ENCODE results near the gene SPACDR.

Gene SPACDR

DNA sequence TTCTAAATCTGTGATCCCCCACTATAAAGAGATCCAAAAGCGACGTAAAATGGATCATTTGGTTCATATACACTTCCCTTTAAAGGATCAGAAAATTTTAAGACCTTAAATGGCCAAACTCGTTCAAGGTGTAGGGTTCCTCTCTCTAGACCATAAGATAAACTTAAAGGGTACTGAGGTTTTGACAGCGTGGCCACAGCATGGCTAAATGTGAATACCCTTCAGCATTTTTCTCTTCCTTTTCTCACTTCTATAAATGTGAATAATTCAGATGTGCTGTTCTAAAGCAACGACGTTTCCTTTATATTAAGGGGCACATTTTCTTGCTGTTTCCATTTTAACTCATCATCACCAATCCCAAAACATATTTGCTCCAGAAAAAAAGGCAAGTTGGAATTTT lies 40.7 kb downstream of the SPACDR start:
- Histone ChIP-seq H3K9me3 (ENCODE audit: control insufficient read depth, low read length) (no peaks in the 10 kb centered on the region), H3K14ac (ENCODE audit: low read length in 2 of 2) (no peak overlapping the region), H2BK15ac (ENCODE audit: low read depth, poor library complexity, severe bottlenecking) (no peak overlapping the region), H3K18ac (ENCODE audit: low read depth in 1 of 2, low read length in 2 of 2) (no peak overlapping the region), H3K4ac (ENCODE audit: low read depth in 1 of 2, low read length in 2 of 2) (no peak overlapping the region), H3K4me1 (ENCODE audit: control insufficient read depth, insufficient read depth, low read depth, low read length) (peaks cover 5% of the 10 kb centered on the region), H2BK12ac (ENCODE audit: low read length in 2 of 2) (no peak overlapping the region), H2BK120ac (ENCODE audit: low read depth, low read length) (no peak overlapping the region), H2AFZ (ENCODE audit: low read depth, low read length) (no peak overlapping the region), H3K27ac (ENCODE audit: low read length, poor library complexity, severe bottlenecking) (no peak overlapping the region), H3K79me1 (replicated peaks; ENCODE audit: low read length, poor library complexity, severe bottlenecking) (no peaks in the 10 kb centered on the region), H2AK5ac (ENCODE audit: low read length, severe bottlenecking) (no peak overlapping the region), H3K4me3 (ENCODE audit: insufficient read depth in 1 of 2, low read depth in 1 of 2, low read length in 2 of 2) (no peak overlapping the region), H3K4me2 (ENCODE audit: low read length, poor library complexity, severe bottlenecking) (no peak overlapping the region), H4K8ac (ENCODE audit: low read length) (no peak overlapping the region), H3K27me3 (ENCODE audit: control insufficient read depth in 1 of 2, insufficient read depth in 1 of 2, low read length in 2 of 2) (no peaks in the 10 kb centered on the region), H3K23ac (ENCODE audit: low read length in 2 of 2) (no peak overlapping the region), H3K9ac (ENCODE audit: low read length) (no peak overlapping the region), H3K36me3 (ENCODE audit: control insufficient read depth in 1 of 2, insufficient read depth in 2 of 2, low read depth in 1 of 2, low read length in 2 of 2) (peaks cover 0 to 12% of the 10 kb centered on the region in 2 experiments), H2BK5ac (ENCODE audit: low read depth, low read length, poor library complexity, severe bottlenecking) (no peak overlapping the region), H4K91ac (ENCODE audit: low read length) (no peak overlapping the region)
- no peak for DNase-seq
- WGBS: 83% methylated on average over 5 of the region's 6 CpGs

DNA sequence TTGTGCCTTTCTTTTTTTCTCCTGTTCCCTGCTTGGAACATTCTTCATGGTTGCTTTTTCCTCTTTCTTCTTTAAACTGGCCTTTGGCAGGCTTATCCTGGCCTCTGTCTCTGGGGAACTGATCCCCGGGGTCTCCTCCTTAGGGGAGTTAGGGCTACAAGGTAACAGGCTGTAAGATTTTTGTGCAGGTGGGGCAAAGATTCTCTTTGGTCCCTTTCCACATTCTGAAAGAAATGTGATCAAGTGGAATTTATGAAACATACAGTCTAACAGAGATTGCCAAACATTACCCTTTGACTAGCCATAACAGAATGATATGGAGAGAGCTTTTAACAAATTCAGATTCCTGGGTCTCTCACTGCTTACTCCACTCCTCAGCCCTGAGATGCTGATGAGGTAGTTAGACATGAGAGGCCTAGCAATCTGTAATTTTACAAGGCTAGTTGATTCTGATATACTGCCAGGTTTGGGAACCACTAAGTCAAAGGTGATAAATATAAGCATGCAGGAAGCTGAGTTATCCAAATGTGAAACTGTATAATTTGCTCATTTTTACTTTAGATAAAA lies 44.3 kb downstream of the SPACDR start:
- H2BK15ac ChIP-seq (ENCODE audit: low read depth, poor library complexity, severe bottlenecking): no peak overlapping the region
- no peak overlapping the region for H3K4me2 ChIP-seq (ENCODE audit: low read length, poor library complexity, severe bottlenecking)
- no peak overlapping the region for H2AK5ac ChIP-seq (ENCODE audit: low read length, severe bottlenecking)
- no peak overlapping the region for H3K4me3 ChIP-seq (ENCODE audit: insufficient read depth in 1 of 2, low read depth in 1 of 2, low read length in 2 of 2)
- no peak overlapping the region for H2AFZ ChIP-seq (ENCODE audit: low read depth, low read length)
- H3K27me3 ChIP-seq (ENCODE audit: control insufficient read depth in 1 of 2, insufficient read depth in 1 of 2, low read length in 2 of 2): no peaks in the 10 kb centered on the region
- H3K4ac ChIP-seq (ENCODE audit: low read depth in 1 of 2, low read length in 2 of 2): no peak overlapping the region
- H2BK12ac ChIP-seq (ENCODE audit: low read length in 2 of 2): no peak overlapping the region
- no peak overlapping the region for H4K91ac ChIP-seq (ENCODE audit: low read length)
- H3K18ac ChIP-seq (ENCODE audit: low read depth in 1 of 2, low read length in 2 of 2): no peak overlapping the region
- H2BK5ac ChIP-seq (ENCODE audit: low read depth, low read length, poor library complexity, severe bottlenecking): no peak overlapping the region
- H4K8ac ChIP-seq (ENCODE audit: low read length): no peak overlapping the region
- H3K9ac ChIP-seq (ENCODE audit: low read length): no peak overlapping the region
- peaks cover 0 to 13% of the 10 kb centered on the region in 2 experiments for H3K36me3 ChIP-seq (ENCODE audit: control insufficient read depth in 1 of 2, insufficient read depth in 2 of 2, low read depth in 1 of 2, low read length in 2 of 2)
- no peak overlapping the region for H3K23ac ChIP-seq (ENCODE audit: low read length in 2 of 2)
- H3K14ac ChIP-seq (ENCODE audit: low read length in 2 of 2): no peak overlapping the region
- no peaks in the 10 kb centered on the region for H3K4me1 ChIP-seq (ENCODE audit: control insufficient read depth, insufficient read depth, low read depth, low read length)
- DNase-seq: no peak
- WGBS: 67% methylated on average over 1 of the region's 1 CpG
- H3K27ac ChIP-seq (ENCODE audit: low read length, poor library complexity, severe bottlenecking): no peak overlapping the region
- H3K9me3 ChIP-seq (ENCODE audit: control insufficient read depth, low read length): no peaks in the 10 kb centered on the region
- H3K79me1 ChIP-seq (replicated peaks; ENCODE audit: low read length, poor library complexity, severe bottlenecking): no peaks in the 10 kb centered on the region
- H2BK120ac ChIP-seq (ENCODE audit: low read depth, low read length): no peak overlapping the region

- no peak overlapping the region for H3K18ac ChIP-seq (ENCODE audit: low read depth in 1 of 2, low read length in 2 of 2)
- H3K27me3 ChIP-seq (ENCODE audit: control insufficient read depth in 1 of 2, insufficient read depth in 1 of 2, low read length in 2 of 2): no peaks in the 10 kb centered on the region
- no peak overlapping the region for H2BK5ac ChIP-seq (ENCODE audit: low read depth, low read length, poor library complexity, severe bottlenecking)
- H4K91ac ChIP-seq (ENCODE audit: low read length): no peak overlapping the region
- peaks cover 0 to 12% of the 10 kb centered on the region in 2 experiments for H3K36me3 ChIP-seq (ENCODE audit: control insufficient read depth in 1 of 2, insufficient read depth in 2 of 2, low read depth in 1 of 2, low read length in 2 of 2)
- H4K8ac ChIP-seq (ENCODE audit: low read length): no peak overlapping the region
- H2AK5ac ChIP-seq (ENCODE audit: low read length, severe bottlenecking): no peak overlapping the region
- no peak overlapping the region for H3K27ac ChIP-seq (ENCODE audit: low read length, poor library complexity, severe bottlenecking)
- no peaks in the 10 kb centered on the region for H3K79me1 ChIP-seq (replicated peaks; ENCODE audit: low read length, poor library complexity, severe bottlenecking)
- no peak overlapping the region for H2BK120ac ChIP-seq (ENCODE audit: low read depth, low read length)
- H3K9ac ChIP-seq (ENCODE audit: low read length): no peak overlapping the region
- H3K4ac ChIP-seq (ENCODE audit: low read depth in 1 of 2, low read length in 2 of 2): no peak overlapping the region
- no CpG with 5 or more reads among the region's 1 CpG for WGBS
- DNase-seq: no peak
- H3K4me1 ChIP-seq (ENCODE audit: control insufficient read depth, insufficient read depth, low read depth, low read length): no peaks in the 10 kb centered on the region
- H3K23ac ChIP-seq (ENCODE audit: low read length in 2 of 2): no peak overlapping the region
- H2AFZ ChIP-seq (ENCODE audit: low read depth, low read length): no peak overlapping the region
- no peak overlapping the region for H3K4me3 ChIP-seq (ENCODE audit: insufficient read depth in 1 of 2, low read depth in 1 of 2, low read length in 2 of 2)
- H2BK15ac ChIP-seq (ENCODE audit: low read depth, poor library complexity, severe bottlenecking): no peak overlapping the region
- H3K9me3 ChIP-seq (ENCODE audit: control insufficient read depth, low read length): no peaks in the 10 kb centered on the region
- no peak overlapping the region for H3K14ac ChIP-seq (ENCODE audit: low read length in 2 of 2)
- H3K4me2 ChIP-seq (ENCODE audit: low read length, poor library complexity, severe bottlenecking): no peak overlapping the region
- H2BK12ac ChIP-seq (ENCODE audit: low read length in 2 of 2): no peak overlapping the region
Measured at GRCh38 chr7:100418930-100419659, 45.0 kb downstream of the SPACDR start.

DNA sequence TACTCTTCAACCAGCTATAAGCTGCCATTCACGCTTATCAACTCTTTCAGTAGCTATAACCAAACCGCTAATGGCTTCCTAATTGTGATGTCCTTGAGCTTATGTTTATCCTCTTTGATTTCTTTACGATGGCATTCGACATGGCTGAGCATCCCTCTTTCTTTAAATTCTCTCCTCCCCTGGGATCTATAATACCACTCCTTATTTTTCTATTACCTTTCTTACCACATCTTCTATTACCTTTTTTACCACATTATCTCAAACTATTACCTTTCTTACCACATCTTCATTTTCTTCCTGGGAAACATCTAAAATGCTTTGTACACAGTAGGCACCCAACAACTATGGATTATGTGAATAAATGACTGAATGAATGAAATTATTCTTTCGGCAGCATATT lies 48.6 kb downstream of the SPACDR start:
- Histone ChIP-seq H3K23ac (ENCODE audit: low read length in 2 of 2) (no peak overlapping the region), H3K9me3 (ENCODE audit: control insufficient read depth, low read length) (no peaks in the 10 kb centered on the region), H3K9ac (ENCODE audit: low read length) (no peak overlapping the region), H2AK5ac (ENCODE audit: low read length, severe bottlenecking) (no peak overlapping the region), H3K4me3 (ENCODE audit: insufficient read depth in 1 of 2, low read depth in 1 of 2, low read length in 2 of 2) (no peak overlapping the region), H3K4ac (ENCODE audit: low read depth in 1 of 2, low read length in 2 of 2) (no peak overlapping the region), H3K36me3 (ENCODE audit: control insufficient read depth in 1 of 2, insufficient read depth in 2 of 2, low read depth in 1 of 2, low read length in 2 of 2) (peaks cover 0 to 3% of the 10 kb centered on the region in 2 experiments), H3K4me1 (ENCODE audit: control insufficient read depth, insufficient read depth, low read depth, low read length) (no peaks in the 10 kb centered on the region), H2BK120ac (ENCODE audit: low read depth, low read length) (no peak overlapping the region), H2BK5ac (ENCODE audit: low read depth, low read length, poor library complexity, severe bottlenecking) (no peak overlapping the region), H3K14ac (ENCODE audit: low read length in 2 of 2) (no peak overlapping the region), H4K91ac (ENCODE audit: low read length) (no peak overlapping the region), H3K4me2 (ENCODE audit: low read length, poor library complexity, severe bottlenecking) (no peak overlapping the region), H2BK15ac (ENCODE audit: low read depth, poor library complexity, severe bottlenecking) (no peak overlapping the region), H2AFZ (ENCODE audit: low read depth, low read length) (no peak overlapping the region), H2BK12ac (ENCODE audit: low read length in 2 of 2) (no peak overlapping the region), H3K27me3 (ENCODE audit: control insufficient read depth in 1 of 2, insufficient read depth in 1 of 2, low read length in 2 of 2) (peaks cover 0 to 9% of the 10 kb centered on the region in 2 experiments), H4K8ac (ENCODE audit: low read length) (no peak overlapping the region), H3K79me1 (replicated peaks; ENCODE audit: low read length, poor library complexity, severe bottlenecking) (no peaks in the 10 kb centered on the region), H3K18ac (ENCODE audit: low read depth in 1 of 2, low read length in 2 of 2) (no peak overlapping the region), H3K27ac (ENCODE audit: low read length, poor library complexity, severe bottlenecking) (no peak overlapping the region)
- 92% methylated on average over 5 of the region's 5 CpGs for WGBS
- no peak for DNase-seq
